ENCODE results near the gene PKDCC.

Gene PKDCC

GRCh38 chr2:42092084-42092996, 44.5 kb downstream of the PKDCC start:
- DNase-seq = no peak
- no peak overlapping the region for H3K4me3 ChIP-seq (ENCODE audit: low read depth, low read length)
- TF ChIP-seq CTCF (IDR thresholded peaks at IDR 0.05; ENCODE audit: low read depth, low read length) = no peak
- no peaks in the 10 kb centered on the region for H3K36me3 ChIP-seq
- H3K4me1 ChIP-seq = peaks cover 4% of the 10 kb centered on the region
- H3K27me3 ChIP-seq = no peaks in the 10 kb centered on the region
- no peaks in the 10 kb centered on the region for H3K9me3 ChIP-seq

GRCh38 chr2:42094114-42094513, 46.3 kb downstream of the PKDCC start:
- TF ChIP-seq CTCF (IDR thresholded peaks at IDR 0.05; ENCODE audit: low read depth, low read length) = no peak
- Histone ChIP-seq H3K36me3 (no peaks in the 10 kb centered on the region), H3K9me3 (no peaks in the 10 kb centered on the region), H3K4me1 (peaks cover 4% of the 10 kb centered on the region), H3K27me3 (no peaks in the 10 kb centered on the region), H3K4me3 (ENCODE audit: low read depth, low read length) (no peak overlapping the region)
- DNase-seq = no peak

- Histone ChIP-seq H3K9me3 (no peaks in the 10 kb centered on the region; the same call in 1 of the 2 replicates), H3K4me3 (ENCODE audit: low read depth, low read length) (no peak overlapping the region), H3K4me1 (peaks cover 4% of the 10 kb centered on the region), H3K36me3 (no peaks in the 10 kb centered on the region), H3K27me3 (no peaks in the 10 kb centered on the region)
- TF ChIP-seq CTCF (IDR thresholded peaks at IDR 0.05; ENCODE audit: low read depth, low read length) = peak; percentile 76
- peak; percentile 80 for DNase-seq
Measured at GRCh38 chr2:42095923-42096408, 48.1 kb downstream of the PKDCC start.

- Histone ChIP-seq H3K9me3 (no peaks in the 10 kb centered on the region; the same call in 1 of the 2 replicates), H3K36me3 (no peaks in the 10 kb centered on the region), H3K4me1 (peaks cover 4% of the 10 kb centered on the region), H3K4me3 (ENCODE audit: low read depth, low read length) (no peak overlapping the region), H3K27me3 (no peaks in the 10 kb centered on the region)
- no peak for DNase-seq
- no peak for TF ChIP-seq CTCF (IDR thresholded peaks at IDR 0.05; ENCODE audit: low read depth, low read length)
Measured at GRCh38 chr2:42096869-42097591, 49.2 kb downstream of the PKDCC start.

- no peaks in the 10 kb centered on the region for H3K27me3 ChIP-seq
- DNase-seq = no peak
- H3K9me3 ChIP-seq = no peaks in the 10 kb centered on the region; the same call in 1 of the 2 replicates
- no peak for TF ChIP-seq CTCF (IDR thresholded peaks at IDR 0.05; ENCODE audit: low read depth, low read length)
- peaks cover 4% of the 10 kb centered on the region for H3K4me1 ChIP-seq
- H3K36me3 ChIP-seq = no peaks in the 10 kb centered on the region
- no peak overlapping the region for H3K4me3 ChIP-seq (ENCODE audit: low read depth, low read length)
Measured at GRCh38 chr2:42098571-42099437, 51.0 kb downstream of the PKDCC start.

Data from BE2C (cell line).